ENCODE results near the gene GPHA2. TPM values are rescaled to one million over a fixed set of nuclear protein-coding genes. Genes with fewer than 3 reads are reported as not detected.

GPHA2 gene
- total and polyA plus RNA-seq, 10 of the 15 experiments (the other 5 are each of a cell fraction or from before 2014, with no cell fraction given), result not detected

DNA sequence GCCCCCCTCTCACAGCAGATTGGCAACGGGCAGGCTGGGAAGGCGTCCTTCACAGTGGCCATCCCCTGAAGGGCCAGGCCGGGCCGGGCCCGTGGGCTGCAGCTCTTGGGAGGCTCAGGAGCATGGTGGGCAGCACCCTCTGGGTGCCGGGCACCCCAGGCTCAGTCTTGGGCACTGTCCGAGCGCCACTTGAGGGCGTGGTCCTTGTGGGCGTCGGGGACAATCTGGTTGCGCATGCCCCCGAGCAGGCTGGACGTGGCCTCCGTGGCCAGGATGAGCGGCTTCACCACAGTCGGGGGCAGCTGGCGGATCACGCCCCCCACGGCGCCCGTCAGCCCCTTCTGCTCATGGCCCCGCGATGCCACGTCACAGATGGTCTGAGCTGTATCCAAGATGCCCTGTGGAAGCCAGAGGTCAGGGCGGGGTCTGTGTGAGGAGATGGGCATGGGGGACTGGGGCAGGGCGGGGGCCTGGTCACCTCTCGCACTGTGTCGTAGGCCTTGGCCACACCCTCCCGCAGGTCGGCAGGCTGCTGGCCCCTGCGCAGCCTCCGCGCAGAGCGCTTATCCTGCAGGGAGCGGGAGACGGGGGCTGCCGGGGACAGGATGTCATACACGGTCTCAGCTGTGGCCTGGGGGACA lies 40.8 kb downstream of the GPHA2 start (continued):
- TF ChIP-seq SRF (IDR thresholded peaks at IDR 0.05; ENCODE audit: low read depth in 2 of 2, low read length in 2 of 2) (no peak), TCF3 (IDR thresholded peaks at IDR 0.05; ENCODE audit: borderline replicate concordance, insufficient read depth, low read depth, low read length) (no peak)
- TF ChIP-seq, protein P1, sequence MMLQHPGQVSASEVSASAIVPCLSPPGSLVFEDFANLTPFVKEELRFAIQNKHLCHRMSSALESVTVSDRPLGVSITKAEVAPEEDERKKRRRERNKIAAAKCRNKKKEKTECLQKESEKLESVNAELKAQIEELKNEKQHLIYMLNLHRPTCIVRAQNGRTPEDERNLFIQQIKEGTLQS (IDR thresholded peaks at IDR 0.05; ENCODE audit: borderline replicate concordance, extremely low read depth, low read depth, low read length), result no peak
- TF ChIP-seq, protein P2, sequence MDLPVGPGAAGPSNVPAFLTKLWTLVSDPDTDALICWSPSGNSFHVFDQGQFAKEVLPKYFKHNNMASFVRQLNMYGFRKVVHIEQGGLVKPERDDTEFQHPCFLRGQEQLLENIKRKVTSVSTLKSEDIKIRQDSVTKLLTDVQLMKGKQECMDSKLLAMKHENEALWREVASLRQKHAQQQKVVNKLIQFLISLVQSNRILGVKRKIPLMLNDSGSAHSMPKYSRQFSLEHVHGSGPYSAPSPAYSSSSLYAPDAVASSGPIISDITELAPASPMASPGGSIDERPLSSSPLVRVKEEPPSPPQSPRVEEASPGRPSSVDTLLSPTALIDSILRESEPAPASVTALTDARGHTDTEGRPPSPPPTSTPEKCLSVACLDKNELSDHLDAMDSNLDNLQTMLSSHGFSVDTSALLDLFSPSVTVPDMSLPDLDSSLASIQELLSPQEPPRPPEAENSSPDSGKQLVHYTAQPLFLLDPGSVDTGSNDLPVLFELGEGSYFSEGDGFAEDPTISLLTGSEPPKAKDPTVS (IDR thresholded peaks at IDR 0.05; ENCODE audit: low read depth, low read length), result no peak
- TF ChIP-seq, protein P3, sequence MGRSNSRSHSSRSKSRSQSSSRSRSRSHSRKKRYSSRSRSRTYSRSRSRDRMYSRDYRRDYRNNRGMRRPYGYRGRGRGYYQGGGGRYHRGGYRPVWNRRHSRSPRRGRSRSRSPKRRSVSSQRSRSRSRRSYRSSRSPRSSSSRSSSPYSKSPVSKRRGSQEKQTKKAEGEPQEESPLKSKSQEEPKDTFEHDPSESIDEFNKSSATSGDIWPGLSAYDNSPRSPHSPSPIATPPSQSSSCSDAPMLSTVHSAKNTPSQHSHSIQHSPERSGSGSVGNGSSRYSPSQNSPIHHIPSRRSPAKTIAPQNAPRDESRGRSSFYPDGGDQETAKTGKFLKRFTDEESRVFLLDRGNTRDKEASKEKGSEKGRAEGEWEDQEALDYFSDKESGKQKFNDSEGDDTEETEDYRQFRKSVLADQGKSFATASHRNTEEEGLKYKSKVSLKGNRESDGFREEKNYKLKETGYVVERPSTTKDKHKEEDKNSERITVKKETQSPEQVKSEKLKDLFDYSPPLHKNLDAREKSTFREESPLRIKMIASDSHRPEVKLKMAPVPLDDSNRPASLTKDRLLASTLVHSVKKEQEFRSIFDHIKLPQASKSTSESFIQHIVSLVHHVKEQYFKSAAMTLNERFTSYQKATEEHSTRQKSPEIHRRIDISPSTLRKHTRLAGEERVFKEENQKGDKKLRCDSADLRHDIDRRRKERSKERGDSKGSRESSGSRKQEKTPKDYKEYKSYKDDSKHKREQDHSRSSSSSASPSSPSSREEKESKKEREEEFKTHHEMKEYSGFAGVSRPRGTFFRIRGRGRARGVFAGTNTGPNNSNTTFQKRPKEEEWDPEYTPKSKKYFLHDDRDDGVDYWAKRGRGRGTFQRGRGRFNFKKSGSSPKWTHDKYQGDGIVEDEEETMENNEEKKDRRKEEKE (IDR thresholded peaks at IDR 0.05), result no peak

All from GM12878 (cell line).